Right atrium auricular region (tissue), 2 donors: Measurements from ENCODE around the gene CTNND2. TPM values are rescaled to one million over a fixed set of nuclear protein-coding genes. Genes with fewer than 3 reads are reported as not detected.

Experiments used
- DNase-seq: peaks from one replicate; pipeline ENCODE4 v3.0.0-alpha.2; 2019; ENCODE audit warnings: low spot score
- H3K27ac ChIP-seq, 2 donors: fragments of 200-600 bp; sonication (generic); 1 replicate in 1 of 2; 2 replicates in 1 of 2; pipeline ENCODE4 v1.5.1; 2016 to 2019
- H3K27me3 ChIP-seq, 2 donors: fragments of 200-600 bp; sonication (generic); one replicate each; pipeline versions ENCODE4 v1.5.1 to v1.6.0; 2017 to 2019
- H3K36me3 ChIP-seq: fragments of 200-600 bp; sonication (generic); one replicate; pipeline ENCODE4 v1.5.1; 2016
- H3K4me1 ChIP-seq, 2 donors: fragments of 200-600 bp; sonication (generic); one replicate each; pipeline versions ENCODE4 v1.5.1 to v1.6.0; 2017 to 2019
- H3K4me3 ChIP-seq, 2 donors: fragments of 200-600 bp; sonication (generic); 1 replicate in 1 of 2; 2 replicates in 1 of 2; pipeline ENCODE4 v1.5.1; 2017 to 2019; ENCODE audit warnings: mild to moderate bottlenecking in 1 of 2, moderate library complexity in 1 of 2
- H3K9me3 ChIP-seq, 2 donors: fragments of 200-600 bp; sonication (generic); one replicate each; pipeline ENCODE4 v1.5.1; 2019
- total RNA-seq, 2 donors: library from RNA; depleted of rRNA; stranded (reverse); fragments of >200 nt; gene quantifications; one replicate each; pipeline ENCODE4 v1.1.0, GENCODE V29; 2016
- TF ChIP-seq, protein P1 (sequence below), 2 donors: fragments of 200-600 bp; sonication (generic); IDR thresholded peaks; one replicate each; pipeline ENCODE4 v1.5.1; 2019; ENCODE audit warnings: antibody characterized with exemption in 2 of 2

Gene CTNND2
- total RNA-seq, 2 donors from 2014 or later = 8.6 to 9.0 TPM

DNA sequence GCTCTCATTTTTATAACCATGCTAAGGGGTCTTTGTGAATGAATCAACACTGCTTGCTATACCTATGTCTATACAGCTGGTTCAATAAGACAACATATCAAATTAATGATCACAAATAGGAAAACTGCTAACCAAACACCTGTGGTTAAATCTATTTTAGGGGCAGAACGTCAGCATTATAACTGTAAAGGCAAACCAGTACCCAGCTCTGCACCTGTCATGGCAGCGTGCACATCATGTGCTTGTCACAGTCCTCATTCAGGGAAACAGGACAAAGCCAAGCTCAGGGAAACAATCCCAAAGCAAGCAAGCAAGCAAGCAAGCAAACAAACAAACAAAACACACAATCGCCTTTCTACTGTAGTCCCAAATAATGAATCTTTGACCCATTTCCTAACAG is 865.5 kb downstream of the CTNND2 start:
- Histone ChIP-seq H3K4me1 (no peaks in the 10 kb centered on the region), H3K9me3 (no peaks in the 10 kb centered on the region), H3K27me3 (no peaks in the 10 kb centered on the region), H3K27ac (no peak overlapping the region), H3K4me3 (no peak overlapping the region), H3K36me3 (no peaks in the 10 kb centered on the region)
- TF ChIP-seq, protein P1, sequence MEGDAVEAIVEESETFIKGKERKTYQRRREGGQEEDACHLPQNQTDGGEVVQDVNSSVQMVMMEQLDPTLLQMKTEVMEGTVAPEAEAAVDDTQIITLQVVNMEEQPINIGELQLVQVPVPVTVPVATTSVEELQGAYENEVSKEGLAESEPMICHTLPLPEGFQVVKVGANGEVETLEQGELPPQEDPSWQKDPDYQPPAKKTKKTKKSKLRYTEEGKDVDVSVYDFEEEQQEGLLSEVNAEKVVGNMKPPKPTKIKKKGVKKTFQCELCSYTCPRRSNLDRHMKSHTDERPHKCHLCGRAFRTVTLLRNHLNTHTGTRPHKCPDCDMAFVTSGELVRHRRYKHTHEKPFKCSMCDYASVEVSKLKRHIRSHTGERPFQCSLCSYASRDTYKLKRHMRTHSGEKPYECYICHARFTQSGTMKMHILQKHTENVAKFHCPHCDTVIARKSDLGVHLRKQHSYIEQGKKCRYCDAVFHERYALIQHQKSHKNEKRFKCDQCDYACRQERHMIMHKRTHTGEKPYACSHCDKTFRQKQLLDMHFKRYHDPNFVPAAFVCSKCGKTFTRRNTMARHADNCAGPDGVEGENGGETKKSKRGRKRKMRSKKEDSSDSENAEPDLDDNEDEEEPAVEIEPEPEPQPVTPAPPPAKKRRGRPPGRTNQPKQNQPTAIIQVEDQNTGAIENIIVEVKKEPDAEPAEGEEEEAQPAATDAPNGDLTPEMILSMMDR (IDR thresholded peaks at IDR 0.05) = no peak
- no peak for DNase-seq

DNA sequence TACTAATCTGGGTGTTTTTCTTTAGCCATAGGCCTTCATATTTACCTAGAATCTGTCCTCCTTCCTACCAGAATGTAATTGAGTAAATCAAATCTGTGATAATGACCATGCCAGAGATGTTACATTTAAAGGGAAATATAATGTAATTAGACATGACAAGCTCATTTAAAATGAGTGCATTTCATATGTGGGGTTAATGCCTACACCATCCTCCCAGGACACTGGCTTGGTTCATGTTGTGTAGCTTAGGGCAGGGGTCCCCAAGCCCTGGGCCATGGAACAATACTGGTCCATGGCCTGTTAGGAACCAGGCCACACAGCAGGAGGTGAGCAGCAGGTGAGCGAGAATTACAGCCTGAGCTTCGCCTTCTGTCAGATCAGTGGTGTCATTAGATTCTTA is 866.3 kb downstream of the CTNND2 start:
- Histone ChIP-seq H3K9me3 (no peaks in the 10 kb centered on the region), H3K4me3 (no peak overlapping the region), H3K36me3 (no peaks in the 10 kb centered on the region), H3K27me3 (no peaks in the 10 kb centered on the region), H3K4me1 (no peaks in the 10 kb centered on the region), H3K27ac (no peak overlapping the region)
- no peak for DNase-seq
- TF ChIP-seq, protein P1 (IDR thresholded peaks at IDR 0.05) = no peak

DNA sequence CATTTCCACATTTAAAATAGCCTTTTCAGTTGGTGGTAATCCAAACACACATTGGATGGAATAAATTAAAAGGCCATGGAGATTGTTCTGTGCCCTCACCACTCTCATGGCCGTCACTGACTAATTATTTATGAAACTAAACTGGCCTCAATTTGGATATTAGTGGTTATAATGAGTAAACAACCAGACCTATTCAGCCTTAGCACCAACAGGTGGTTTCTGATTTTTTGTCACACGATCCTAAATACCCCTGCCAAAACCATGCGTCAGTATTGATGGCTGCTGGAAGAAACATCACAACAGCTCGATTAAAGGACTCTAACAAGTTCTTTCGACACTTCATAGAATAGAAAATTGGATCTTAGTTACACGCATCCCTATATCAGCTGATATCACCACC is 867.2 kb downstream of the CTNND2 start:
- H3K27ac ChIP-seq = no peak overlapping the region
- no peak for DNase-seq
- no peak overlapping the region for H3K4me3 ChIP-seq
- no peaks in the 10 kb centered on the region for H3K4me1 ChIP-seq
- TF ChIP-seq, protein P1 (IDR thresholded peaks at IDR 0.05) = no peak
- no peaks in the 10 kb centered on the region for H3K9me3 ChIP-seq
- no peaks in the 10 kb centered on the region for H3K27me3 ChIP-seq
- H3K36me3 ChIP-seq = no peaks in the 10 kb centered on the region

DNA sequence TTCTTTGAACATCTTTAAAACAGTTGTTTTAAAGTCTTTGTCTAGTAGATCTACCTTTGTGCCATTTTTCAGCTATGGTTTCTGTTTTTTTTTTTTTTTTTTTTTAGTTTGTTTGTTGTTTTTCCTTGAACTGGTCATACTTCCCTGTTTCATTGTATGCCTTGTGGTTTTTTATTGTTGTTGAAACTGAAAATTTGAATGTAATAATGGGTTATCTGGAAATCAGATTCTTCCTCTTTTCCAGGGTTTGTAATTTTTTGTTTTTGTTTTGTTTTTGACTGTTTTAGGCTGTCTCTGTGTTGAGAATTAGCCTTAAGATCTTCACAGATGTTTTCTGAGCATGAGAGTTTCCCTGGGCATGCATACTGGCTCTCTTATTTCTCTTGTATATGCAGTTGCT is 873.6 kb downstream of the CTNND2 start:
- no peaks in the 10 kb centered on the region for H3K27me3 ChIP-seq
- TF ChIP-seq, protein P1 (IDR thresholded peaks at IDR 0.05) = no peak
- DNase-seq = no peak
- no peaks in the 10 kb centered on the region for H3K4me1 ChIP-seq
- H3K27ac ChIP-seq = no peak overlapping the region
- no peaks in the 10 kb centered on the region for H3K36me3 ChIP-seq
- H3K9me3 ChIP-seq = peaks cover 6 to 23% of the 10 kb centered on the region in 2 donors
- no peak overlapping the region for H3K4me3 ChIP-seq

DNA sequence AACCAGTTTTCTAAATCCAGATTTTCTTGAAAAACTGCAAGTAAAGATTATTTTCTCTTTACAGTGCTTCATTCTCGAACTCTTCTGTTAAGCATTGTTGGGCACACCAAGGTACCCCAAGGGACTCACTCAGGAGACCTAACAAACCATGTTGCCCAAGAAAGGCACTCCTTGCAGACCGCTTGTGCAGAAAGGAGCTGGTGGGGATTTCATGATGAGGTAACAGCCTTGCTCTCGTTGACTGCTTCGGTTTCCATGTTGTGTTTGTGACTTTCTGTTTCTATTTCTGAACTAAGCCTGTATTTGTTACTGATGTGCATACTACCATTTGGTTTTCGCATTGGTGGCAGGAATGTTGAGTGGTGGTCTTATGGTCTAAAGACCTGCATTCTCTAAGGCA is 876.6 kb downstream of the CTNND2 start:
- no peak for DNase-seq
- no peaks in the 10 kb centered on the region for H3K27me3 ChIP-seq
- H3K27ac ChIP-seq = no peak overlapping the region
- H3K4me3 ChIP-seq = no peak overlapping the region
- TF ChIP-seq, protein P1 (IDR thresholded peaks at IDR 0.05) = no peak
- H3K9me3 ChIP-seq = peaks cover 6 to 23% of the 10 kb centered on the region in 2 donors
- H3K36me3 ChIP-seq = no peaks in the 10 kb centered on the region
- no peaks in the 10 kb centered on the region for H3K4me1 ChIP-seq

DNA sequence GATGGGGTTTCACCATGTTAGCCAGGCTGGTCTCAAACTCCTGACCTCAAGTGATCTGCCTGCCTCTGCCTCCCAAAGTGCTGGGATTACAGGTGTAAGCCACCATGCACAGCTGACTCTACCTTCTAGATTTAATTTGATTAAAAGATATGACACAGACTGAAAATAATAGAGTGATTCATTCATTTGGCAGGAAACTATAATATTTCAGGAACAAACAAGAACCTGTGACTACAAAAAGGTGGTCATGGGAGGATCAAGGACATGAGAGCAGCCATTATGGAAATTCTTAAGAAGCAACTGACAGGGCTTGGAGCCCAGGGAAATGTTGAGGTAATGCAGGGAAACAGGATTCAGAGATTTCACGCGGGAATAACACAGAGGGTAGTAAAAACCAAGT is 877.7 kb downstream of the CTNND2 start:
- no peaks in the 10 kb centered on the region for H3K36me3 ChIP-seq
- no peak overlapping the region for H3K4me3 ChIP-seq
- TF ChIP-seq, protein P1 (IDR thresholded peaks at IDR 0.05) = no peak
- peaks cover 6 to 23% of the 10 kb centered on the region in 2 donors for H3K9me3 ChIP-seq
- no peaks in the 10 kb centered on the region for H3K27me3 ChIP-seq
- no peak overlapping the region for H3K27ac ChIP-seq
- no peaks in the 10 kb centered on the region for H3K4me1 ChIP-seq
- DNase-seq = no peak
